T-helper 22 cell (primary cell): Measurements from ENCODE around the gene ARL15.

Experiments used
- DNase-seq: peaks from one replicate; pipeline ENCODE4 v3.0.0-alpha.2; 2020; ENCODE audit warnings: low read depth

The ARL15 gene

DNA sequence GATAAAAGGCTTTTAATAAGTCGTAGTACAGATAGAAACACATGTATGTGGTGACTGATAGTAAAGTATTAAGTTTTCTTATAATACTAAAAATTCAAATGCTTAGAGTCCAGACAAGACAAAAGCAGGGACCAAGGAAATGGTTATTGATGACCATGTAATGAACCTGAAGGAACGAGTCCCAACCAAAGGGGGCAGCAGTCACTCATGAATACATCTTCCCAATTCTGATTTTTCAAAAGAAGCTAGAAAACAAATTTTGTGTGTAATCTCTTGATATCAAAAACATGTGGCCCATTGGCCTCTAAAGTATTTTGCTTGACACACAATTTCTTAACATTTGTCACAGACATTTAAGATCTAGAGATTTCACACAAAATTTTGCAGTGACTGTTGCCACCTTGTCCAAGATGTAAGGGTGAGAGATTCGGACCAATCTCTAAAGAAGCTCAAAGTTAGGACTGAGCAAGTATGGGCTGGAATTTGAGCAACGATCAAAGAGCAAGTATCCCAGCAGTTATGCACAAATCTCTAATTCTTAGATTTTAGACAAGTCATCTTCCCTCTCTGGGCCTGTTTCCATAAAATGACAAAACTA is 66.8 kb downstream of the ARL15 start:
- no peak for DNase-seq

DNA sequence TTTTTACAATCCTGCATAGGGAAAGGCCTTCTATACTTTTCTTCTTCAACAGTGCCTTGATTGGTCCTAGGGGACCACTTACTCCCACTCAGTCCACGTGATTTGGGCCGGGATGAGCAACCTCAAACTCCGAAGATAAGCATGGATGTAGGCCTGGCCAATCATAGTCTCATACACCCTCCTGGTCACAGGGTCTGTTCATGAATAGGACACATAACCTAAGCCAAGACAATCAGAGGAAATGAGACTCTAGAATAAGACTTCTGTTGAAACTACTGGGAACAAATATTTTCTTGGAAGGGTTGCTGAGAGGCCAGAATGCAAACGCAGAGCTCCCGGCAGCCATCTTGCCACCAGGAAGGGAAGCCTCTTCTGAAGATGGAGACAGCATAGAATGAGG is 68.1 kb downstream of the ARL15 start:
- DNase-seq = no peak

DNA sequence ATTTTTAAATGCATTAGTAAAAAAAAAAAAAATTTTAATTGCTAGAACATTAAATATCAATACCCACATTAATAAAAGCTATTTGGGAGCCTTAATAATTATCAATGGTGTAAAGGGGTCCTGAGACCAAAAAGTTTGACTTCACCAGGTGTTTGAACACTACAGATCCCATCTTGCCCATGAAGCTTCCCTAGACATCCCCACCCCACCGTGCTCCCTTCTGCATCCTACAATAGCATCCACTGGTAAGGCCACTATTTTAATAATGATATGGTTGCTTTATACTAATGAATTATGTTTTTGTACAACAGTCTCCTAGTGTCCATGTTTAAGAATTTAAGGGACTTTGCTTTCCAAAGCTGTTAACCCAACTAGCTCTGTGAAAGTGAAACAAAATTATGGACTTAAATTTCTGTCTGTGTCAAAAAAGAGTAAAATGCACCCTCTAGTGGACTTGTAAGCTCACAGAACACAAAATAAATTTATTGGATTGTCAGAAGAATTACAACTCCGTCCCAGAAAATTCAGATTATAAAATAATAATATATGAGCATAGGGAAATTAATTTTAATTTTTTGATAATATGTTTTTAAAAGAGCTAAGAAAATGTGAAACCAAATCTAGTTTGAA is 76.0 kb downstream of the ARL15 start:
- no peak for DNase-seq

DNA sequence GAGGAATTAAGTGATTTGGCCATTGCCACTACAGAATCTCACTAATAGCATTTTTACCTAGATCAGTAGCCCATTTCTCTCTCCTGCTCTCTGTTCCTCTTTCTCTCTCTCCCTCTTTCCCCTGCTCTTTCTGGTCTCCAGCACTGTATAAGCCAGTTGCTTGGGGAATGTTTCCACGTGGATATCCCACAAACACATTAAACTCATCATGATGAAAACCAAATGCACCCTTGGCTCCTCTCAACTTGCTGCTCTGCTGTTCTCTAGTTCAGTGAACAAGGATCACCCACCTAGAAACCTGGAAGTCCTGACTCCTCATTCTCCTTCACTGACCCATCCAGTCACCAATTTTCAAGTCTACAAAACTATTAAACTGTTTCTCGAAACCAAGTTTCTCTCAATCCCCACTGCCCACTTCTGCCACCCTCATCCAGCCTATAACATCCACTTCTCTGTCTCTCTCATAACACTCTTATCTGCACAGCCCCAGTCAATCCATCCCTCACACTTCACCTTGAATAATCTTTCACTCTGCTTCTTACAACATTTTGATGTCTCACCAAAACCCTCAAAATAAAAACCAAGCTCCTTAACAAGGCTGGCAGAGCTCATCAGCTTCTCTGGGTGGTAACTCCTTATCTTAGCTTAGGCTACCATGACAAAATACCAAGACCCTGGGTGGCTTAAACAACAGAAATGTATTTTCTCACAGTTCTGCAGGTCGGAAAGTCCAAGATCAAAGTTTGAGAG is 79.3 kb downstream of the ARL15 start:
- DNase-seq = no peak

DNA sequence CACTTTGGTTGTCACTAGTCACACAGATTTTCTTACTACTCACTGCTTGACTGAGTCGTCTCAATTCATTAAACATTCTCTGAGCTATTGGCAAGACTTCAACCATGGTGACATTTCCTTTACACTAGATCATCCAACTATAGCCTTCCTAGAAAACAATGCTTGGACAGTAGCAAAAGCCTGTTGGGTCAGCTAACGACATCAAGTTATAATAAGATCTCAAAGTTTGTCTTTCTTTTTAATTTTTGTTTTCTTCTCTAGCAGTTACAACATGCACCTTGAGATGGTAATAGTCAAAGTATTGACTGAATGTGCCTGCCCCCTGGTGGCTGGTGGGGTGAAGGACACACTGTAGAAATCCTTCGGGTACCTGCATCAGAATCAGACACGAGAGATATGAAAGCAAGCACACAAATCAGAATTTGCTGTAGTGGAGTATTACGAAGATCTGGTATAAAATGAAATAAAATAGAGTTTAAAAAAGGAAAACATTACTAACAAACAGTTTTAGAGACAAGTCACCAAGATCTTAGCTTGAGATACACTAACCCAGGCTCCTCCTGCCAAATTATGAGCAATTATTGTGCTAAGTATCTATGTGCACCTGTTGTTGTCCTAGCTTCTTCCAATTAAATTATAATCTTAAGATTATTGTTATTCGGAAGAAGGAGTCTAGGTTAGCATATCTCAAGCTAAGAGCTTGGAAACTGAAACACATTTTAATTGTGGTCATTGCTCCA is 81.2 kb downstream of the ARL15 start:
- peak; percentile 12 for DNase-seq

DNA sequence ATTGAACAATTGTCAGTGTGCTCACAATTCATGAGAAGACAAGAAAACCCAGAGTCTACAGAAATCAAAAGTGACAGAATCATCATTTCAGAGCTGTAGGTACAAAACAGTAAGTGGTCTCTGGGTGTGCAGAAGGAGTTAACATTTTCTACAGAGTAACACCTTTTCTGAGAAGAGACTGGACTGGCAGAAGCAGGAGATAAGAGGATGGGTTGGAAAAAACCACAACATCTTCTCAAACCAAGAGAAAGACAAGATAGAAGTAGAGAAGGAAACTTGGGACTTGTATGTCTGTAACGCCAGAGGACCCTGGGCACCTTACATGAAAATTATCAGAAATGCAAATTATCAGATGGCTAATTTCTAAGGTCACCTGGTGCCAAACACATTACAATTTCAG is 82.6 kb downstream of the ARL15 start:
- no peak for DNase-seq

DNA sequence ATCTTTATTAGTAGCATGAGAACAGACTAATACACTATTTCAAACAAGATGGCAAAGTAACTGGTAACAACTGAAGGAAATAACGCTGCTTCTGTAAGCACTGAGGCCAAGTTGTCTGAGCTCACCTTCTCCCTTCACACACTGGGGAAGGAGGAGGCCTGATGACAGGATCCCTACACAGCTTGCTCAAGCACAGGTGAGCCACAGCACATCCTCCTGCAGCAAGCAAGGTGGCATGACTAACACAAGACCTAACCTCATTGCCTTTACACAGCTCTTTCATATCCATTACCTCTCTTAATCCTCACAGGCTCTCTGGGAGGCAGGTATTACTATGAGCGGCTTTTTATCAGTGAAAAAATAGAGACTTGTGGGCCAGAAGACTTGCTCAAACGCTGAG is 83.3 kb downstream of the ARL15 start:
- DNase-seq = no peak

DNA sequence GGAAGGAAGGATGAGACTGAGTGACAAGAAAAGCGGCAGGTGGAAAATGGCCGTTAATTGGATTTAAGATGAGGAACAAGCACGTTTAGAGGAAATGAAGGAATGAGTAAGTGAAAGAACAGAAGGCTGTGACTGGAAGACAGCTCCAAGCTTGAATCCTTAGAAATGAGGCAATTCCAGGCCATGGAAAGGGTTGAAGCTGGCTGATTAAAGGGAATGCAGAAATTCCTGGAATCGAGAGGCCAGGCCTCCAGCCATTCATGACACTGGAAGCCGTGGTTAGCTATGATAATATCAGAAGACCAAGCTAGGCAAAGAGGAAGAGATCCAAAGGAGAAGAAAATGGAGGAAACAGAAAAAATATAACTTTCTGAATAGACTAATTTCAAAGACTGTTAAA is 84.2 kb downstream of the ARL15 start:
- DNase-seq = no peak

DNA sequence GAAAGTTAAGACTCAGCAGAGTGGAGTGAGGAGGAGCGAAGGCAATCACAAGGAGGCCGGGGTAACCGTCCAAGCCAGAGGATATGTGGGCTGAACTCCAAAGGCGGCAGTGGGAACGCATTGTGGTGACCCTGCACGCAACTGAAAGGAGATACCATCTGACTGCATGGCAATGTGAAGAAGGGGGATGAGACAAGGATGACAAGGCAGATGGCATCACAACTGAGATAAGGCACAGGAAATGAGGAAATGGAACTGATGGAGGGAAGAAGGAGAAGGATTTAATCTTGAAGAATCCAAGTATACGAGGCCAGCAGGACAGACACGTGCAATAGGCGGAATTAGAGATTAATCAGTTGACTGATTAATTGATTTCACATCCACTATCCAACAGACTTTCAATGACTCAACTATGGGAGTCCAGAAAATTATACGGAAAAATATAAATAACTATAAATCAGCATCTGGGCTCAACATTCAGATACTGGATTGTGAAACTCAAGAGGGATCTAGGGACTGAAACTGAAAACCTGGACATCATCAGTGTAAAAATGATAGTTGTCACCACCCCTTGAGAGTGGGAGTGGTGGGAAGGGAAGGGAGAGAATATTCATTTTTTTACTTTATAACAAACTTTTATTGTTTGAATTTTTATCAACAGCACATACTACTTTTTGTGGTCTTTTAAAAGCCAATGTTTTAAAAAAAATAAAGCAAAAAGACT is 86.1 kb downstream of the ARL15 start:
- no peak for DNase-seq

DNA sequence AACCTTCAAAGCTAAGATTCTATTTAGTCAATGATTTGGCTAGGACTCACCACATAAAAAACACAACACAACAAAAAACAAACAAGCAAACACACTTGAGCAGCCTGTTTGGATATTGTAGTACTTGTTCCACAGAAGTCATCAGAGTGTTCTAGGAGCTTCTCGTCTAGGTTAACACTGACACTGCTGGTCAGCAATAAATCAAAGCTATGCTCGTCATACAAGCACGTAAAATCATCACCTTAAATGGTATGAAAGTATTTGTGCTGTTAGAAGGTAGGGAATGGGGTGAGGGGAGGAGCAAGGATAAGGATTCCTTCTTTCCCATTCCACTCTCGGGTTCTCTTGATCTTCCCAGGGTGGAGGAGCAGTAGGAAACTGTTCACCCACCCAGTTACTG is 88.0 kb downstream of the ARL15 start:
- no peak for DNase-seq

DNA sequence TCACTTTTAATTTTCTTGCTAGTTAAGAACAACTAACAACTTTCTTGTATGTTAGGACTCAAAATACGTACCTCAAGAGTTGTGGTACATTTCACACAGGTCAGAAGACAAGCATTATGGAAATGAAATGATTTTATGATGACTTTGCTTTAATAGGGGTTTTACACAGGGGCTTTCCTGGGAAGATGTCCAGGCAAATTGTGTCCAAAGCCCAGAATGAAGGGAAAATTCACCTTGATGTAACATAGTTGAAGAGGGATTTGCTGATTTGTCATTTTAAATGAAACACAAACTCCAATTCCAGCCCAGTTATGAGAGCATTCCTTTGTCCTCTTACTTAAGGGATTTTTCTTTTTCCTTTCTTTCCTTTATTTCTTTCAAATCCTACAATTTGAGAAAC is 89.2 kb downstream of the ARL15 start:
- no peak for DNase-seq

DNA sequence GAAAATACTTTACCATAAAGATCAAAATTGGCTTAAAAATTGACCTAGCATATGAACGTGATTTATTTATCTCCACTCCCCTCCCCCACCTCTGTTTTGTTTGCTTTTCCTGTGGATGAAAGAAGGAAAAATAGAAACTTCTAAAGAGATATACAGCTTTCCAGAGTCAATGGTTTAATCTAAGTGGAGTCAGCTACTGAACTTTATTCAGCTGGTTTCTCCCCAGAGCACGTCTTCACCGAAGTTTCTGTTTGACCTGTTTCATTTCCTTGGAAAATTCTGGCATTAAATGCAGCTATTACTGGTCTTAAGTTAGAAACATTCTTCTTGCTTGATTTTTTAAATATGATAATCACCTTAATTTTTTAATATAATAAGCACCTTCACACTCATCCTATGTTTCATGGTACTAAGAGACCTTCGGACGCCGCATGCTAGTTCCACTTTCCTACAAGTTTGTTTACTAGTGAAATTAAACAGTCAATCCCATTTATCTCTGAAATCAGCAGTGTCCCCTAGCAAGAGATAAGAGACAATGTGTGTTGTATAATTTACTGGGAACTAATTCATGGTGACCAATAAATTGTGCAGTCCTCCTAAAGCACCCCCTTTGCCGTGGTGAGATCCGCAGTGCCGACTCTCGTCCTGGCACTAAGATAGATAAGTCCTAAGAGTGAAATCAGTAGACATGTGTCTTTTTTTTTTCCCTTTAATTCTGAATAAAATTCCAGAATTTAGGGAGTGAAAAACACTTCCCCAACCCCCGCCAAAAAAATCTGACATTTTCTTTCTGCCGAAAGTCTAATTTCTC is 89.9 kb downstream of the ARL15 start:
- no peak for DNase-seq

DNA sequence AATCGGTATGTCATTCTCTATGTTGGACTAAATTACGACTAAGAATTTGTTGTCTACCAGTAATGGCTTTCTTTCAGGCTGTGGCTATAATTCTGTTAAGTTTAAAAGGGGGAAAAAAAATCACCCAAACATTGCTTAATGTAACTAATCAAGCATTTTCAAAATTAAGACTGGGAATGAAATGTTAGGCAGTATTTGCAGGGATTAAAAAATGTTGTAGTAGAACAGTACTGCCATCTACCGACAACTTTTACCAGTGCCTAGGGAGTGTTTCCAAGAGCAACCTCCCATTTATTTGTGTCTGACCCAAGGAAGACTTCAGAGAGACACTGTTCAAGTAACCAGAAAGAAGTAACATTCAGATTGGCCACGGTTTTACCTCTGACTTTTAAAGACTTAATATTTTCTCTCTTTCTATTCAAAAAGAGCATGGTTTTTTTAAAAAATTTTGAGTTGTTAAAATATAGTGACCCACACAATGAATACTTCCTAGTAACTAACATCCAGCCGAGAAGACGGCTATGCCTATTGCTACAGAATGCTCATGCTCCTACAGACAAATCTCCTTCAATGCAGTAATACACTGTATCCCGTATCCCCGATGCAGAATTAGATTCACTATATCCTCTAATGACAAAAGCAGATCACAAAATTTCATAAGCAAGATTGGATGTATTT is 92.4 kb downstream of the ARL15 start:
- no peak for DNase-seq

DNA sequence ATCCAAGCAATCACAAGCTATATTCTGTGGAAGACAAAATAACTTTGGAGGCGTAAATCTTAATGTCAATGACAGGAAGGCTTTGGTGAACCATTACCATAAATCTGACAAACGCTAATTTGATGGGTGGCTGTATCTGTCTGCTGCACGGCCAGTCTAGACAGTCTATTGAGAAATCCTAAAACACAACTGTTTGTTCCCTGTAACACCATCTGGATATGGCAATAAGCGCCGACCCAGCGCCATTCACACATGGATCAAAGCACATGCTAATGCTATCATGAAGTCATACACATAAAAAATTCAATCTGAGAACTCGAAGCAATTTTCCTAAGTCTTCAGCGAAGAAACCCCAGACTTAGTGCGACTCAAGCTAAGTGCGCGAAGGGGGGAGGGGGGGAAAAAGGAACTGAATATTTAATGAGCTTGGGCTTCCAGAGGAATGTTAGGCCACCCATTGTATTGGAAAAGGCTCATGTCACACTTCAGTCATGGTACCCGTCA is 95.1 kb downstream of the ARL15 start:
- no peak for DNase-seq

DNA sequence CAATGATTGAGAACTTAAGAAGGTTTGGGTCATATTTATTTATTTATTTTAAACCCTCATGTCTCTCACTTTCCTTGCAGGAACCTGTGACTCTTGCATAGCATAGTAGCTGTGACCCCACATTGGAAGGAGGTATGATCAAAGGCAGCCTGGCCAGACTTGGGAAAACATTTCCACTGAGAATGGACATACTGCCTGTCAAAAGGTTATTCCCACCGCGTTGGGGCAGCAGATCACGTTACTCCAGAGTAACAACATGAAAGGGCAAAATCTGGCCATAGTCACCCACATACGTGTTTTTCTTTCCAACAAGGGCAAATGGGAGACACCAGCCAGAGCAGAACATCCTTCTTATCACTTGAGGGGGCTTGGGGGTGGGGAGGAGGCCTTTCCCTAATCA is 95.7 kb downstream of the ARL15 start:
- no peak for DNase-seq

DNA sequence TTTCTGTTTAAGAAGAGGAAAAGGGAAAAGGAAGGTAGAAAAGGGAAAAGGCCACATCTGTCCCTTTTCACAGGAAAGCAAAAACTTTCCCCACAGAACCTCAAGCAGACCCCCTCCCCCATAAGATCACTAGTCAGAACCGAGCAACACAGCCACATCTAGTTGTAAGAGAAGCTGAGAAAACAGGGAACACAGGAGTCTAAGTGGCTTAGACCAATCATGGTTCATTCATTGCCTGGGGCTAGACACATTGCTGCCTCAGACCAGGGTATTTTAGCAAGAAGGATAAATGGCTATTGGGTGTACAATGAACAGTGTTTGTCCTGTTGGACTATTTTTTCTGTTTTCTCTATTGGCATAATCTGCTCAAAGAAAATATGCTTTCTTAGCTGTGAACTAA is 98.0 kb downstream of the ARL15 start:
- no peak for DNase-seq

DNA sequence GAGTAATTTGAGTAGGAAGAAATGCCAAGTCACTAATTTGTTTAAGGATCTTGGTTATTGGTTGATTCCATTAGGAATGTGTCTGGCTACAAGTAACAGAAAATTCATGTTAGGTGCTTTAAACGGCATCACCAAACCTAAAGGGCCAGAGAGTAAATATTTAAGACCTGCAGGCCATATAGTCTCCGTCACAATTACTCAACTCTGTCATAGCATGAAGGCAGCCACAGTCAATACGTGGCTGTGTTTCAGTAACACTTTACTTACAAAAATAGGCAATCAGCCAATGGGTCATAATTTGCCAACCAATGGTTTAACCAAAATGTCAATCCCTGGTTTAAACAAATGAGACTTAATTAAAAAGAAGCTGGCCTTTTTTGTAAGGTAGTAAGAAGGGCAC is 98.5 kb downstream of the ARL15 start:
- no peak for DNase-seq

DNA sequence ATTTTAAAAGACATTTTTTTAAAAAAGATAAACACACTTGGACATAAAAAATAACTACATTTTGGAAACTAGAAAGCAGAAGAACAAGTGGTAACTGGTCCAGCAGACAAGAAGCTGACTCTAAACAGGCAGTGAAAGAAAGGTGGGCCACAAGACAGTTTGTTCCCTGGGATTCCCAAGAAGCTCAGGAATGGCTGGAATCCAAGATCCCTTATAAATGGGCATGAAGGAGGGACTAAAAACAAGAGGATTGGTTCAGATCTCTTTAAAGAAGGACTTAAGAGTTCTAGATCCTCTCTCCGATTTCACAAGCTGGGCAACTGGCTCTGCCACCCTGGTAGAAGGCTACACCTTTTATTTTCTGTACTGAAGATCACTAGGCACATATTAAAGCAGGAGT is 102.8 kb downstream of the ARL15 start:
- DNase-seq = no peak

DNA sequence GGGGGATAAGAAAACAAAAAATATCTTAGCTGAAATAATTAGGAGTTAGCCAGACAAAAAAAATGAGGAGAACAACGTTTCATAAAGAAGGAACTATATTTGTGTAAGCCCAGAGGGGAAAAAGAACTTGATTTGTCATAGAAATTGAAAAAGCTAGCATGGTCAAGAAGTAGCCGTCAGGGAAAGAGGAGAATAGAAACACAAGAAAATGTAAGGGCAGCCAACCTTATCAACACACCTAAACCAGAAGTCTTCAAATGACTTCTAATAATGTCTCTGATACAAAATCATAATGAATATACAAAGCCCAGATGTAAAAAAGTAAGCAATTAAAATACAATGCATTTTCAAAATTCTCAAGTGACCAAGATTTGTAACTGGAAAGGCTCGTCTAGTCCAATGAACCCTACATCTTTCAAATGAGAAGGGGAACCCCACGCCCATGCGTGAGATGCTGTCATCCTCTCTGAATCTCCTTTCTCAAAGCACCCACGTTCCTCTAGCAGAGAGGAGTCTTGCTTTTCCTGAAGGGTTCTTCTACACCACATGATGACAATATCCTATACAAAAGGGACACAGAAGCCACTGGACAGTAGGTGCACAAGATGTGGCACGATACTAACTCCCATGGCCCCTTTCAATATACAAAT is 103.7 kb downstream of the ARL15 start:
- no peak for DNase-seq

DNA sequence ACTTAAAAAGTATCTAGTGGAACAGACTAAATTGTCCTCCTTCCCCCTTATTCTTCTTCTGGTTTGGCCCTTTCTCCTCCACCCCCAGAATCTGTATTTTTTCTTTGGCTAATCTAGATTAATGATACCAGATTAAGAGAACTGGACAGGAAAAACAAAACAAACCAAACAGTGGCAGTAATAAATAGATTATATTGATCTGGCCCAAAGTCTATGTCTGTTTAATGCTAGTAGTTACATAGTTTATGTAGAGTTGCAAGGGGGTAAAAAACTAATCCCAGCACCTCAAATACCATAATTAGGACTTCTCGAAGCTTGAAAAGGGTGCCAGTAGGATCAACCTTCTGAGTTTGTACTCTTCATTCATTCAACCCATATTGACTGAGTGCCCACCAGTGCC is 104.5 kb downstream of the ARL15 start:
- no peak for DNase-seq
